Lower leg skin (tissue), 3 donors: ENCODE results near the gene MAPT.

Experiments
- POLR2A ChIP-seq, 2 donors: fragments of 450-650 bp; IDR thresholded peaks; one replicate each; pipeline ENCODE4 v1.6.1; 2016 to 2017; ENCODE audit warnings: antibody characterized with exemption in 2 of 2, mild to moderate bottlenecking in 1 of 2, moderate library complexity in 1 of 2
- TF ChIP-seq, protein P1 (sequence below), 3 donors: fragments of 450-650 bp; IDR thresholded peaks; one replicate each; pipeline ENCODE4 v1.5.1; 2016; ENCODE audit warnings: antibody characterized with exemption in 3 of 3, mild to moderate bottlenecking in 3 of 3, moderate library complexity in 2 of 3

DNA sequence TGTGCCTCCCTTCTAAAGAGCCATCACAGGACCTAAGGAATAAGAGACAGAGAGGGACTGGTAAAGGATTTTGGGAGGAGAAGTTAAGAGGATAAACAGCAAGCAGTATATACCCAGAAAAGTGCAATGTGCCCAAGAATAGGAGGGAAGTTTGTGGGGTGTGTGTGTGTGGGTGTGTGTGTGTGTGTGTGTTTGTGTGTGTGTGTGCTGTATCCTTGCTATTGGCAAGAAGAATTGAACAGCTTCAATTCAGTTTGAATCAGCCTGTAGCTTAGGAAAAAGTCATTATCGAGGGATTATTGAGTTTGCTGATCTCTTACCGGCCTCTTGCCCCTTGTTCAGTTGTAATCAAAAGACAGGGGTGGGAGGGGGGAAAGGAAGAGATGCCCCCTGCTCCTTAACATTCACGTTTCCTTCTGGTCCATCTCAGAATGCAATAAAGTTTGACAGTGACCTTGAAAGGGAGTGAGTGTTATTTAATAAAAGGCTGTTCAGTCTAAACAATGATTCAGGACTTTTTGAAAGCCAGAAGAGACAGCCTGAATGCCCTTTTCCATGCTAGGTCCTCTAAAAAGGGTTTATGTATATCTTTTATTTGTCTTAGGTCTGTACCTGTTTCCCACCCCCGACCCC, 23.9 kb upstream of the MAPT start:
- TF ChIP-seq, protein P1, sequence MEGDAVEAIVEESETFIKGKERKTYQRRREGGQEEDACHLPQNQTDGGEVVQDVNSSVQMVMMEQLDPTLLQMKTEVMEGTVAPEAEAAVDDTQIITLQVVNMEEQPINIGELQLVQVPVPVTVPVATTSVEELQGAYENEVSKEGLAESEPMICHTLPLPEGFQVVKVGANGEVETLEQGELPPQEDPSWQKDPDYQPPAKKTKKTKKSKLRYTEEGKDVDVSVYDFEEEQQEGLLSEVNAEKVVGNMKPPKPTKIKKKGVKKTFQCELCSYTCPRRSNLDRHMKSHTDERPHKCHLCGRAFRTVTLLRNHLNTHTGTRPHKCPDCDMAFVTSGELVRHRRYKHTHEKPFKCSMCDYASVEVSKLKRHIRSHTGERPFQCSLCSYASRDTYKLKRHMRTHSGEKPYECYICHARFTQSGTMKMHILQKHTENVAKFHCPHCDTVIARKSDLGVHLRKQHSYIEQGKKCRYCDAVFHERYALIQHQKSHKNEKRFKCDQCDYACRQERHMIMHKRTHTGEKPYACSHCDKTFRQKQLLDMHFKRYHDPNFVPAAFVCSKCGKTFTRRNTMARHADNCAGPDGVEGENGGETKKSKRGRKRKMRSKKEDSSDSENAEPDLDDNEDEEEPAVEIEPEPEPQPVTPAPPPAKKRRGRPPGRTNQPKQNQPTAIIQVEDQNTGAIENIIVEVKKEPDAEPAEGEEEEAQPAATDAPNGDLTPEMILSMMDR (IDR thresholded peaks at IDR 0.05) = no peak
- no peak for TF ChIP-seq POLR2A (IDR thresholded peaks at IDR 0.05)
